GM23248 (cell line): ENCODE results near the gene IFNA5.

Experiments
- EZH2 ChIP-seq: fragments of 200-600 bp; sonication (generic); IDR thresholded peaks from 2 replicates; pipeline ENCODE4 v1.6.1; 2018; ENCODE audit warnings: antibody characterized with exemption, mild to moderate bottlenecking; ENCODE audit not compliant: insufficient read depth, poor library complexity, severe bottlenecking
- EZH2phosphoT487 ChIP-seq: fragments of 200-600 bp; sonication (generic); IDR thresholded peaks from 2 replicates; pipeline ENCODE4 v1.6.1; 2018; ENCODE audit warnings: antibody characterized with exemption, moderate library complexity, mild to moderate bottlenecking, low read depth; ENCODE audit not compliant: insufficient read depth

- no peak for TF ChIP-seq EZH2phosphoT487
- no peak for TF ChIP-seq EZH2
Observed at GRCh38 chr9:21326526-21327139, 21.5 kb upstream of the IFNA5 start.
